Upper lobe of right lung (tissue), 1 donor: ENCODE data around the gene ELAC1. TPM values are rescaled to one million over a fixed set of nuclear protein-coding genes. Genes with fewer than 3 reads are reported as not detected.

ENCODE experiments used
- ATAC-seq: fragments of 200-7000 bp; cut with Tn5 transposase; one replicate; pipeline ENCODE4 v1.9.1; 2020; ENCODE audit warnings: mild to moderate bottlenecking, moderate library complexity
- DNase-seq: peaks from one replicate; pipeline ENCODE4 v3.0.0-alpha.2; 2020
- H3K27ac ChIP-seq: fragments of 200-600 bp; one replicate; pipeline ENCODE4 v1.8.0; 2022
- H3K27me3 ChIP-seq: fragments of 200-600 bp; one replicate; pipeline ENCODE4 v1.8.0; 2022; ENCODE audit warnings: mild to moderate bottlenecking
- H3K36me3 ChIP-seq: fragments of 200-600 bp; one replicate; pipeline ENCODE4 v1.8.0; 2022
- H3K4me1 ChIP-seq: fragments of 200-600 bp; one replicate; pipeline ENCODE4 v1.8.0; 2022
- H3K4me3 ChIP-seq: fragments of 200-600 bp; one replicate; pipeline ENCODE4 v1.8.0; 2022; ENCODE audit warnings: mild to moderate bottlenecking
- H3K9me3 ChIP-seq: fragments of 200-600 bp; one replicate; pipeline ENCODE4 v1.8.0; 2022
- intact Hi-C: fragments of 100-400 bp; cut with DNase I; formaldehyde crosslinking; loops from one replicate; pipeline ENCODE4 v1.11.0; 2022
- total RNA-seq: library from RNA; stranded (reverse); fragmentation: NEBNext Ultra II Directional; extraction: Animal tissue kit (Norgen Biotek cat#: 25700); gene quantifications from one replicate; pipeline ENCODE4 v1.2.1, GENCODE V29; 2021
- TF ChIP-seq, protein P1 (sequence below): fragments of 200-600 bp; IDR thresholded peaks from one replicate; pipeline ENCODE4 v1.8.0; 2022; ENCODE audit warnings: antibody characterized with exemption
- donor health status: DM: no; HTN: yes; CAD: no; lungs with severe emphysema.

The ELAC1 gene
- total RNA-seq, 1 donor from 2014 or later: 6.8 TPM

- Histone ChIP-seq H3K27me3 (no peaks in the 10 kb centered on the region), H3K36me3 (peaks cover 41% of the 10 kb centered on the region), H3K4me3 (no peak overlapping the region), H3K4me1 (peaks cover 15% of the 10 kb centered on the region), H3K27ac (no peak overlapping the region), H3K9me3 (no peaks in the 10 kb centered on the region)
- intact Hi-C loops: no loop called here
- ATAC-seq (peak; percentile 73), DNase-seq (no peak)
- TF ChIP-seq, protein P1, sequence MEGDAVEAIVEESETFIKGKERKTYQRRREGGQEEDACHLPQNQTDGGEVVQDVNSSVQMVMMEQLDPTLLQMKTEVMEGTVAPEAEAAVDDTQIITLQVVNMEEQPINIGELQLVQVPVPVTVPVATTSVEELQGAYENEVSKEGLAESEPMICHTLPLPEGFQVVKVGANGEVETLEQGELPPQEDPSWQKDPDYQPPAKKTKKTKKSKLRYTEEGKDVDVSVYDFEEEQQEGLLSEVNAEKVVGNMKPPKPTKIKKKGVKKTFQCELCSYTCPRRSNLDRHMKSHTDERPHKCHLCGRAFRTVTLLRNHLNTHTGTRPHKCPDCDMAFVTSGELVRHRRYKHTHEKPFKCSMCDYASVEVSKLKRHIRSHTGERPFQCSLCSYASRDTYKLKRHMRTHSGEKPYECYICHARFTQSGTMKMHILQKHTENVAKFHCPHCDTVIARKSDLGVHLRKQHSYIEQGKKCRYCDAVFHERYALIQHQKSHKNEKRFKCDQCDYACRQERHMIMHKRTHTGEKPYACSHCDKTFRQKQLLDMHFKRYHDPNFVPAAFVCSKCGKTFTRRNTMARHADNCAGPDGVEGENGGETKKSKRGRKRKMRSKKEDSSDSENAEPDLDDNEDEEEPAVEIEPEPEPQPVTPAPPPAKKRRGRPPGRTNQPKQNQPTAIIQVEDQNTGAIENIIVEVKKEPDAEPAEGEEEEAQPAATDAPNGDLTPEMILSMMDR: no peak
These were observed 5.7 kb downstream of the ELAC1 start for GRCh38 chr18:50973367-50974126.

GRCh38 chr18:50977037-50977760 lies 9.4 kb downstream of the ELAC1 start:
- Histone ChIP-seq H3K36me3 (peaks cover 42% of the 10 kb centered on the region), H3K27me3 (no peaks in the 10 kb centered on the region), H3K9me3 (no peaks in the 10 kb centered on the region), H3K27ac (no peak overlapping the region), H3K4me1 (no peaks in the 10 kb centered on the region), H3K4me3 (no peak overlapping the region)
- ATAC-seq (no peak), DNase-seq (no peak)
- intact Hi-C loops: no loop called here
- TF ChIP-seq, protein P1: no peak

- ATAC-seq: no peak
- Histone ChIP-seq H3K4me3 (no peak overlapping the region), H3K4me1 (no peaks in the 10 kb centered on the region), H3K9me3 (no peaks in the 10 kb centered on the region), H3K27ac (no peak overlapping the region), H3K36me3 (peaks cover 39% of the 10 kb centered on the region), H3K27me3 (no peaks in the 10 kb centered on the region)
- no peak for DNase-seq
- intact Hi-C loops: no loop called here
- TF ChIP-seq, protein P1: no peak
These were observed 13.5 kb downstream of the ELAC1 start for GRCh38 chr18:50981381-50981780.

DNA sequence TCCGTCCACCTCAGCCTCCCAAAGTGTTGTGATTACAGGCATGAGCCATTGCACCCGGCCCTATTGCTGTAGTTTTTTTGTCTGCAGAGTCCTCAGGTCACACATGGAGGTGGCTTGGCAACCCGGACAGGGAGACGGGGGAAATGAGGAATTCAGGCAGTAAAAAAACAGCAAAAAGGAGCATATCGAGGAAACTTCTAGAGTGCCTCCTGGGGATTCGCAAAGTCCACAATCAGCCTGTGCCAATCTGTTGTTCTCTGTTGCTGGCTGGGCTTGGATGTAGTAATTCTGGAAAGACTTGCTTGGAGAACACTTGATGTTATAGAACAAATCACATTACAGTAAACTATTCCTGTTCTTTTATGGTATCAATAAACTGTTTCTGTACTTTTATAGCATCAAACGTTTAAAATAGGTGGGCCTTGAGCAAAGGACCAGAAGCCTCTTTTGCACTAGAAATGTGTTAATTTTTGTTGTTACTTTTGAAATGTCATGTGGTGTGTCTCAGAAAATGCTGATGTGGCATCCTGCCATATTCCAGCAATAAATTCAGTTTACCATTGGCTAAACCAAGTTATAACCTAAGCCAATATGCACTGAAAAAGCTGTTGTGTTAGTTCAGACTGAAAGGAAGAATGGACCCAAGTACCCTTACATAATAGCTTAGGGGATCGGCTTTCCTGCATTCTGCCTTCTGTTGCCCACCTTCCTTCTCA lies 14.4 kb downstream of the ELAC1 start:
- H3K27me3 ChIP-seq: no peaks in the 10 kb centered on the region
- ATAC-seq: no peak
- intact Hi-C loops: no loop called here
- peaks cover 30% of the 10 kb centered on the region for H3K36me3 ChIP-seq
- H3K4me1 ChIP-seq: no peaks in the 10 kb centered on the region
- DNase-seq: no peak
- no peak overlapping the region for H3K4me3 ChIP-seq
- TF ChIP-seq, protein P1: no peak
- H3K27ac ChIP-seq: no peak overlapping the region
- no peaks in the 10 kb centered on the region for H3K9me3 ChIP-seq

GRCh38 chr18:50982802-50983179 lies 15.0 kb downstream of the ELAC1 start:
- ATAC-seq (no peak), DNase-seq (no peak)
- TF ChIP-seq, protein P1: no peak
- no peak overlapping the region for H3K4me3 ChIP-seq
- no peaks in the 10 kb centered on the region for H3K27me3 ChIP-seq
- H3K9me3 ChIP-seq: no peaks in the 10 kb centered on the region
- intact Hi-C loops: no loop called here
- peaks cover 24% of the 10 kb centered on the region for H3K36me3 ChIP-seq
- no peaks in the 10 kb centered on the region for H3K4me1 ChIP-seq
- H3K27ac ChIP-seq: no peak overlapping the region
